NCI-H2227 treated with DMSO at 0.1 percent for 48 hours (cell line): ENCODE results near the gene NCBP2.
"Not testable (repeated sequence)": the region's sequence is repeated elsewhere in the genome, so short reads cannot be mapped to it uniquely, and the experiment has no call there.

Source experiments
- DNase-seq: peaks from one replicate; lab custom pipeline; 2025; lab: John Stamatoyannopoulos, UW

The NCBP2 gene

DNA sequence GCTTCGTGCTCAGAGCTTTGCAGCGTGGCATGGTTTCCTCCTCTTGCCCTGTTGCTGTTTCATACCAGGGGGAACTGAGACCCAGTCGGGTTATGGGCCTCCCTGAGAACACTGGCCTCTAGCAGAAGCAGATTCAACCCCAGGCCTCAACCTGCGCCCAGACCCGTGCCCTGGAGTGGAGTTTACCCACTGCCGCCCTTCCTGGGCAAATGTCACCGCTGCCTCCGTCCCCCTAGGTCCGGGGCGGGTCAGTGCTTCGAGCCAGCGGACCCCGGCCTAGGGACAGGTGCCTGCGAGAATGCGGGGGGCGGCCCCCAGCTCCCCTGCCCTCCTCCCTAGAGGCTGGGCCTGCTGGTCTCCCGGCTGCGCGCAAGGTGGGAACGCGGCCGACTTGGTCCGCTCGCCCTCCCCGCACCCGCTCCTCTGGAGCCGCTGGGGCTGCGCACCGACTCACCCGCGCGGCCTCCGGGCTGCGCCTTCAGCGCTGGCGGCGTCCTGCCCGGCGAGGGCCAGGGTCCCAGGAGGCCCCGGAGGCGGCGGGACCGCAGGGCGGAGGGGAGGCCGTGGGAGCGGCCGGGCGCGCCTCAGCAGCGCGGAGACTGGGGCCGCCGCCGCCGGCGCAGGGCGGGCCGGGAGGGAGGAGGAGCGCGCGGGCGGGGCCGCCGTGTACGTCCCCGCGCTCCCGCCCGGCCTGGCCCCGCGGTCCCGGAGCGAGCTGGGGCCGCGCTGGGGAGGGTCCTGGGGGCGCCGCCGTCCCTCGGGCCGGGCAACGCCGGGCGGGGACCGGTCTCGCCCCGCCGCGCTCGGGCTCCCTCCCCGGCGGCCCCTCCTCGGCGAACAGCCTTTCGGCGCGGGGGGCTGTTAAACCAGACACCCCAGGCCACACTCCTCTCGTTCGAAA lies 26.2 kb upstream of the NCBP2 start, which contains the start of gene PIGZ:
TSS of gene PIGZ (minus strand) at position 601 of the 901 bp plus-strand sequence. CDS start 16,802 bp downstream, outside the sequence.
- DNase-seq = no peak

DNA sequence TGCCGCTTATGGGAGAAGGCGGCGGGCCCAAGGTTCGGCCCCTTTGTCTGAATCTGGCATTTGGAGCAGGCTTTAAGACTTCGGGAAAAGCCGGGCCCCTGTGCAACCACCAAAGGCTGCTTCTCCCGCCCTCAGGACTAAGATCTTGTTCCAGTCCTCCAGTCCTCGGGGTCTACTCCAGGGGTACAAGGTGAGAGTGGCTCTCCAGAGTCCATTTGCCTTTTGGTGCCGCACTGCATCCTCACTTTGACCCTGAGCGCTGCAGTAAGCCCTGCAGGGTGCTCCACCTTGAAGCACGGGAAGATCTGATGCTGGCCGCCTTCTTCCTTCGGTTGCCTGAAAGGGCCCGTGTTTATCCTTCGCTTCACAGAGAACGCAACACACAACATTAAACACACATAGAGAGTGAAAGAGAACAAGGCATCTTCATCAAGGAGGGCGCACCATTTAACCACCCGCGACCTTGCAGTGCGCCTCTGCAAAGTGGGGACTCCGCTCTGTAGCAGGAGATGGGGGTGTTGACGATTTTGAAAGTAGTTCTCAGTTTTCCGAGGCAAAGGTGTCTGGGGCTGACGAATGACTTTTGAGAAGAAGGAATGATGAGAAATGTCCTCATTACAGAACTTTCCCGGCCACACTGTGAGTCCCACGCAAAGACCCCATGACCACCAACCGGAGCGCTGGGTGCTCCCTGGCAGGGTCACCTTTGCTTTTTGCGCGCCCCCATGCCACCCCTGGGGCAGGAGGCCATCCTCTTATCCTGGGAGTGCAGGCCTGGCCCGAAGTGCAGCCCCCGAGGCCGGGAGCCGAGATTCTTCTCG lies 25.3 kb upstream of the NCBP2 start:
- no peak for DNase-seq

DNA sequence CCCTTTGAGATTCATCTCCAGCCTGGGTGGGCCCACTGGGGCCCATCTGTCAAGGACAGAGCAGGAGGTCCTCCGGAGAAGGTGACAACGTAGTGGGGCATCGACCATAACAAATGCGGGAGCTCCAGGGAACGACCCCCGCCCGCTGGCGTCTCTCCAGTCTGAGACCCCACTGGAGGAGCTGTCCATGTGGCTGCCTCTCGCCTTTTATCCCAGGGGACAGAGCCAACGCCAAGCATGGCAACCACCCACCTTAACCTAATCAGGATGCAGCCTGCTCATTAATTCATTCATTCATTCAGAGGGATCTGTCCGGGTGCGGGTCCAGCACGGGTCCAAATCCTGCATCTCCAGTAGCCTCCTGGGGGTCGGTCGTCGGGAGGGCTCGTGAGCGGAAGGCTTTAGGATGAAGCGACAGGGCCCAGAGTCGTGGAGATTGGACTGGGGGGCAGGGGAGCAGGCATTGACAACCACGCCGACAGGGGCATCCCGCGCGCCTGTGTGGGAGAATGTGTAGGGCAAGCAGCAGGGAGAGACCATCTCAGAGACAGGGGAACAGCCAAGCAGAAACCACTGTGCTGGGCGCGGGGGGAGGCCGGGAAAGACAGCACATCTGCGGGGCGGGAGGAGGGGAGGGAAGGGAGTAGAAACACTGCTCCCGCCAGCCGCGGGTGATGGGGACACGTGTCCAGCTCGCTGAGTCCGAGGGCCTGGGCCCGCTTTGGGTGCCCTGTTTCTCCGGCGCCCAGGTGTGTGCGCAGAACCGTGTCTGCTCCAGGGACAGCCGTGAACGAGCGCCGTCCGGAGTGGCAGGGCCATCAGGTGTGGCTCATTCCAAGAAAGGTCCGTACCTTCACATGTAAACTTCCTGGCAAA lies 24.4 kb upstream of the NCBP2 start:
- no peak for DNase-seq

DNA sequence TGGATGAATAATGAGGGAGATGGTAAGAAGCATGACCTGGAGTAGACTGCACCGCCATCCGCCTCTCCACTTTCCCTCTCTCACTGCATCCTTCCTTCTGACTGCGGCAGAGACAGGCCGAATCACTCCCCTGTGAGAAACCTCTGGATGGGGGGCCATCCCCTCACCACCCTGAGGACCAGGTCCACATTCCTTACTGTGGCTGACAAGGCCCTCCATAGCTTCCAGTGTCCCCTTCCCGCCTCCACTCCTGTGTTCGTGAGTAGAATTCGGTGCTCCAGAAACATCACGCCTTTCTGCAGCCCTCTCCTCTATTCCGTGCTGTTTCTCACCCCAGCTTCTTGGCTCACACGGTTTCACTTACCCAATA lies 23.5 kb upstream of the NCBP2 start:
- no peak for DNase-seq

DNA sequence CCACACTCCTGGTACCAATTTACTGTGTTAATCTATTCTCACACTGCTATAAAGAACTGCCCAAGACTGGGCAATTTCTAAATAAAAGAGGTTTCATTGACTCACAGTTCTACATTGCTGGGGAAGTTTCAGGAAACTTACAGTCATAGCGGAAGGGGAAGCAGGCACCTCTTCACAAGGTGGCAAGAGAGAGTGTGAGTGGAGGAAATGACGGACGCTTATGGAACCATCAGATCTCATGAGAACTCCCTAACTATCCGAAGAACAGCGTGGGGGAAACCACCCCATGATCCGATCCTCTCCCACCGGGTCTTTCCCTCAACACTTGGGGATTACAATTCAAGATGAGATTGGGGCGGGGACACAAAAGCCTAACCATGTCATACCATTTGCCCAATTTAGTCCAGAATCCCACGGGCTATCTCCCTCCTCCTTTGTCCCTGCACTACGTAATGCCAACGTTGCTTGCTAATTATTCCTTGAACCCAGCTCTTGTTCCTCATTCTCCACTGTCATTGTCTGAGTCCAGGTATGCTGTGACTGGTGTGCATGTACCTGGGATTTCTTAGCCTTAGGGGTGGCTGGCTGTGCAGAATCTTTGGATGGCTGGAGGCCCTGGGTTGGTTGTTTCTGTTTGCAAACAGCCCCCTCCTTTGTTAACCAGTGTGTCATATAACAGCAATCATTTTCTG lies 22.9 kb upstream of the NCBP2 start:
- no peak for DNase-seq

DNA sequence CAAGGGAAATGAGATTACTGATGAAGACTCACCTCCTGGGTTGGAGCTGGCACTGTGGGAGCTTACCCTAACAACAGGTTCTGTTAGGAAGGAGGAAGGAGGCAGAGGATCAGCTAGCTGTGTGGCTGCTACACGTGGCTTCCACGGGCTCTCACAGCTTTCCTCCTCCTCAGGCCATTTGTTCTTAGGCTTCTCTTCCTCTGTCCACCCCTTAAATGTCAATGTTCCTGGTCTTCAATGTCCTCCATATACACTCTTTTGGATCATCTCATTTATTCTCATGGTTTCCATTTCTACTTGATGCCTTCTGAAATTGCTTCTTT lies 21.3 kb upstream of the NCBP2 start:
- DNase-seq = no peak

DNA sequence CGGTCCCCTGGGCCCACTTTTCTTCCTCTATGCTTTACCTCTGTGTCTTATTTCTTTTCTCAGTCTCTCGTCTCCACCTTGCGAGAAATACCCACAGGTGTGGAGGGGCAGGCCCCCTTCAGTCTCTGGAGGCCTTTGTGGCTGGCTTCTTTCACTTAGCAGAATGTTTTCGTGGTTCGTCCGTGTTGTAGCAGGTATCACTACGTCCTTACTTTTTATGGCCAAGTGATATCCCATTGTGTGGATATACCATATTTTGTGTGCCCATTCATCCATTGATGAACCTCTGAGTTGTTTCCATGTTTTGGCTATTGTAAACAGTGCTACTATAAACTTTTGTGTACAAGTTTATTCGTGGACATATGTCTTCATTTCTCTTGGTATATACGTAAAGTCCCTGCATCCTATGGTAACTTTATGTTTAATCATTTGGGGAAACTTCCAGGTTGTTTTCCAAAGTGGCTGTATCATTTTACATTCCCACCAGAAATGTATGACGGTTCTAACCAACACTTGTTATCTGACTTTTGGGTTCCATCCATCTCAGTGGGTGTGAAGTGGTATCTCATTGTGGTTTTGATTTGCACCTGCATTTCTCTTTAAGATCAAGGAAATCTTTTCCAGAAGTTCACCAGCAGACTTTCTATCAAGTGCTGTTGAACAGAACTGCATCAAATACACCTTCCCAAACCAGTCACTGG lies 20.8 kb upstream of the NCBP2 start:
- no peak for DNase-seq

DNA sequence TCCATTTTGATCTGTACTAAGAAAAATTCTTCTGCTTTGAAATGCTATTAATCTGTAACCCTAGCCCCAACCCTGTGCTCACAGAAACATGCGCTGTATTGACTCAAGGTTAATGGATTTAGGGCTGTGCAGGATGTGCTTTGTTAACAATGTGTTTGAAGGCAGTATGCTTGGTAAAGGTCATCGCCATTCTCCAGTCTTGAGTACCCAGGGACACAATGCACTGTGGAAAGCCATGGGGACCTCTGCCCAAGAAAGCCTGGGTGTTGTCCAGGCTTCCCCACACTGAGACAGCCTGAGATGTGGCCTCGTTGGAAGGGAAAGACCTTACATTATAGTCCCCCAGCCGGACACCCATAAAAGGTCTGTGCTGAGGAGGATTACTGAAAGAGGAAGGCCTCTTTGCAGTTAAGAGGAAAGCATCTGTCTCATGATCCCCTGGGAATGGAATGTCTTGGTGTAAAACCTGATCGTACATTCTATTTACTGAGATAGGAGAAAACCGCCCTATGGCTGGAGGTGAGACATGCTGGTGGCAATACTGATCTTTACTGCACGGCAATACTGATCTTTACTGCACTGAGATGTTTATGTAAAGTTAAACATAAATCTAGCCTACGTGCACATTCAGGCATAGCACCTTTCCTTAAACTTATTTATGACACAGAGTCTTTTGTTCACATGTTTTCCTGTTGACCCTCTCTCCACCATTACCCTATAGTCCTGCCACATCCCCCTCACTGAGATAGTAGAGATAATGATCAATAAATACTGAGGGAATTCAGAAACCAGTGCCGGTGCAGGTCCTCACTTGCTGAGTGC lies 20.0 kb upstream of the NCBP2 start:
- no peak for DNase-seq

DNA sequence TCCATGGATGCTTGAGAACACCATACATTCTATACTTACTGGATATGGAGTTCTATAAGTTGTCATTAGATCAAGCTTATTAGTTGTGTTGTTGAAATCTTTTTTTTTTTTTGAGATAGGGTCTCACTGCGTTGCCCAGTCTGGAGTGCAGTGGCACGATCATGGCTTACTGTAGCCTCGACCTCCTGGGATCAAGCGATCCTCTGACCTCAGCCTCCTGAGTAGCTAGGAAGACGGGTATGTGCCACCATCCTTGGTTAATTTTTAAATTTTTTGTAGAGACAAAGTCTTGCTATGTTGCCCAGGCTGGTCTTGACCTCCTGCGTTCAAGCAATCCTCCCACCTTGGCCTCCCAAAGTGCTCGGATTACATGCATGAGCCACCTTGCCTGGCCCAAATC lies 12.5 kb upstream of the NCBP2 start:
- no peak for DNase-seq

DNA sequence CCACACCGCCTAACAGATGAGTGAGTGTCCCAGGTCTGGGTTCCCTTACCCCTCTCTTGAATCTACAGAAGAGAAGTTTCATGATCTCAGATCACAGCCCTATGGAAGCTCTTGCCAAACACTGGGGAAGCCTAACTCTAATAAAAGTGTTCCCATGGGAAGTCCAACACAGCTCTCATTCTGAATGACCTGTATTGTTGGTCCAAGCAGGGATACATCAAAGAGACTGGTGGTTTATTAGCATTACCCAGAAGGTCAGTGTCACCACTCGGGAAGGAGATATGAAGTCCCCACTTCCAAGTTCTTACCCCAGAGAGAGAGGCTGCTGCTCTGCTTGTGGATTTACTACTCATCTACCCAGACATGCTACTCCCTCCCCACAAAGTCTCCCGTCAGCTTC lies 9.0 kb upstream of the NCBP2 start:
- no peak for DNase-seq

DNA sequence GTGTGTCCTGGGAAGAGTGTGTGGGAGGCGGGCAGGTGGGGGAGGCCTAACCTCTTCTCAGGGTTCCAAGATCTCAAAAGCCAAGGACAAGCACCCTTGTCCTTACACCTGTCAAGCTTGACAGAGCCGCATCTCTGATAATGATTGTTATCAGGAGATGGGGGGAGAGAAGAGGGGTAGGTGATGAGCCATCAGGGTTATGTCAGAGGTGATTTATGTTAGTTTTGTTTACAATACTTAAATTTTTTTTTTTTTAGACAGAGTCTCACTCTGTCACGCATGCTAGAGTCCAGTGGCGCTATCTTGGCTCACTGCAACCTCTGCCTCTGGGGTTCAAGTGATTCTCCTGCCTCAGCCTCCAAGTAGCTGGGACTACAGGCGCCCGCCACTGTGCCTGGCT lies 7.4 kb upstream of the NCBP2 start:
- DNase-seq = no peak

DNA sequence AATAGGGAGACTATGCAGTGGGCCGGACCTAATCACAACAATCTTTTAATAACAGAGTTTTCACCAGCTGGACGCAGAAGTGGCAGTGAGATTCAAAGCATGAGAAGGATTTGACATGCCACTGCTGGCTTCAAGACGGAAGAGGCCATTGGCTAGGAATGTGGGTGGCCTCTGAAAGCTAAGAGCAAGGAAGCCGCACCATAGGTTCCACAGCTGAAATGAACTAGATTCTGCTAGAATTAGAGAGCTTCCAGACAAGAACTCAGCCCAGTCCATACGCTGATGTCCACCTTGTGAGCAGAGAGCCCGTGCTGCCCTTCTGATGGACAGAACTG lies 6.9 kb upstream of the NCBP2 start:
- DNase-seq = peak; percentile 29

DNA sequence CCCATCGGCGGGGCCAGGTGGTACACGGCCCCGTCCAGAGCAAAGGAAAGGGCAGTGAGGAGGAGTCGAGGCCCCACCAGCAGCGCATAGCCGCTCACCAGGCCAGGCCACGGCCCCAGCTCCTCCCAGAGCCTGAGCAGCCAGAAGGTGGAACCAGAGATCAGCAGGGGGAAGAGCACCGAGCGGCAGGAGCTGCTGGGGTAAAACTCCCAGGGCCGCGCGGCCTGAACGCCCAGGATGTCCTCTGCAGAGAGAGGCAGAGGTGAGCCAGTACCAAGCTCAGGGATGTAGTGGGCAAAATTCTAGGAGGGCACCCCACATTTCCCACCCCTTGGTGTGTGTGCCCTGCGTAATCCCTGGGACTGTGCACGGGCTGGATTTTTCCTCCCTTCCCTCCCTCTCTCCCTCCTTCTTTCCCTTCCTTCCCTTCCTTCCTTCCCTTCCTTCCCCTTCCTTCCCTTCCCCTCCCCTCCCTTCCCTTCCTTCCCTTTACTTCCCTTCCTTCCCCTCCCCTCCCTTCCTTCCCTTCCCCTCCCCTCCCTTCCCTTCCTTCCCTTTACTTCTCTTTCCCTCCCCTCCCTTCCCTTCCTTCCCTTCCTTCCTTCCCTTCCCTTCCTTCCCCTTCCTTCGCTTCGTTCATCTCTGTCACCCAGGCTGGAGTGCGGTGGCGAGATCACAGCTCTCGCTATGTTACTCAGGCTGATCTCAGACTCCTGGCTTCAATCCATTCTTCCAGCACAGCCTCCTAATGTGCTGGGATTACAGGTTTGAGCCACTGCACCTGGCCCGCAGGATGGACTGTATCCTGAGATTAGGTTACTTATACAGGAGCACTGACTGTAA lies 6.3 kb upstream of the NCBP2 start:
- DNase-seq = no peak

DNA sequence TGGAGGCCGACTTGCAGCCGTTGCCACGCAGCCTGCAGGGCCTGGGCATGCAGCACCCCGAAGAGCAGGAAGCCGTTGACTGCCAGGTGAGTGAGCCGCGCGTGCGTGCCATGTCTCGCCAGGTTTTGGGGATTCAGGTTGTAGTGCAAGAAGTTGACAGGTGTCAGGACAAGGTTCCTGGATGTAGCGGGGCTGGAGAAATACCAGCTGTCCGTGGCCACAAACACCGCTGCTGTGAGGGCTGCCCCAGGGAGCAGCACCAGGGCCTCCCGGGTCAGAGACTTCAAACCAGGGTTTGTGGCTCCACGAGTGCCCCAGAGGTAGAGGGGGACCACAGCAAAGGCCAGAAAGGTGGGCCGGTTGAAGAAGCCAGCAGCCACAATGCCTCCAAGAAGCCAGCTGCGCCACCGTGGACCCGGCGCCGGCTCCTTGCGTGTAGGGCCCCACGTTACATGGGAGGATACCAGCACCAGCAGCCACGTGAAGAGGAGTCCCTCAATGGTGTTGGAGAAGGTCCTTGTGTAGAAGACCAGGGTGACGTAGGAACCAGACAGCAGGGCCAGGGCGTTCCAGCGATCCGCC lies 5.6 kb upstream of the NCBP2 start:
- no peak for DNase-seq

DNA sequence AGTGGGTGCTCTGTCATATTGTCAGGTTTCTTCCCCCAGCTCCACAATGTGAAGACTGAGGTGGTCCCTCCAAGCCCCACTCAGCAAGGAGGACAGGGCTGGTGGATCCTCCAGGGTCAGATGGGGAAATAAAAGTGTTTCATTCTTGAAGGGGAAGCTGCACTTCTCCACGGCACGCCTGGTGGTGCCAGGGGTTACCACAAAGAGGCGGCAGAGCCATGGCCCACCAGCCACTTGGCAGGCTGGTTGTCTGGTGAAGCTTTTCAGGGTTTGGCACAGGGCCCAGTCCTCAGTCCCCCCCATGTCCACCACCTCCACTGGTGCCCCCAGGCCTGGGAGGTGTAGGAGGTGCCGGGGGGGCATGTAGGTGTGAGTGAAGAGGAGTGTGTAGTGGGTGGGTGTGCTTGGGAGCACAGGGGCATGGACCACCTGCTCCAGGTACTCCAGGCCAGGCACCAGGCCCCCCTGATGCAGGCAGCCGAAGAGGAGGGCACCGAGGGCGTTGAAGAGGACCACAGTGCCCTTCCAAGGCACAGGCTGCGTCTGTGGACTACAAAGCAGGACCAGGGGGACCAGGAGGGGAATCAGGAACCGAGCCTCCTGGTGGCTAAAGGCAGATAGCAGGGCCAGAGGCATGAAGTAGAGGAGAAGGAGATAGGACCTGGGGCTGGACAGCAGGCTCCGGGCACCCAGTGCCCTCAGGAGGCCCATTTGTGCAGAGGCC lies 5.0 kb upstream of the NCBP2 start:
- DNase-seq = no peak

DNA sequence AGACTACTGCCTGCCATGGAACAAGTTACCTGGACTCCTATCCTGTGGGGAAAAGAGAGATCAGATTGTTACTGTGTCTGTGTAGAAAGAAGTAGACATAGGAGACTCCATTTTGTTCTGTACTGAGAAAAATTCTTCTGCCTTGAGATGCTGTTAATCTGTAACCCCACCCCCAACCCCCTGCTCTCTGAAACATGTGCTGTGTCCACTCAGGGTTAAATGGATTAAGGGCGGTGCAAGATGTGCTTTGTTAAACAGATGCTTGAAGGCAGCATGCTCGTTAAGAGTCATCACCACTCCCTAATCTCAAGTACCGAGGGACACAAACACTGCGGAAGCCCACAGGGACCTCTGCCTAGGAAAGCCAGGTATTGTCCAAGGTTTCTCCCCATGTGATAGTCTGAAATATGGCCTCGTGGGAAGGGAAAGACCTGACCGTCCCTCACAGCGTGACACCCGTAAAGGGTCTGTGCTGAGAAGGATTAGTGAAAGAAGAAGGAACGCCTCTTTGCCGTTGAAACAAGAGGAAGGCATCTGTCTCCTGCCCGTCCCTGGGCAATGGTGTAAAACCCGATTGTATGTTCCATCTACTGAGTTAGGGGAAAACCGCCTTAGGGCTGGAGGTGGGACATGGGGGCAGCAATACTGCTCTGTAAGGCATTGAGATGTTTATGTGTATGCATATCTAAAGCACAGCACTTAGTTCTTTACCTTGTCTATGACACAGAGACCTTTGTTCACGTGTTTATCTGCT lies 1.9 kb upstream of the NCBP2 start:
- DNase-seq = not testable (repeated sequence)

DNA sequence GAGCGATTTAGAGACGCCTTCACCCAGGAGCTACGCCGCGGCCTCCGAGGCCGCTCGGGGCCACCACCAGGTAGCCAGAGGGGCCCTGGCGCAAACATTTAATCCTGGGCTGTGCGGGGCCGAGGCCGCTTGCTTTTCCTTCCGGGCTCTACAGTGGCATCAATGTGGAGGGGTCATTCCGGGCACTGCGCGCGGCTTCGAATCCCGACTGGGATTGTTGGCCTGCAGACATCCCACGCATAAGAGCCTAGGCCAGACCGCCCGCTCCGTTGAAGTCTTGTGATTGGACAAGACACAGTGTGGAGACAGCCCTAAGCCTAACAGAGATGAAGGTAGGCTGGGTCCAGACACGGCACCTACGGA lies 568 bp upstream of the NCBP2 start:
- peak; percentile 38 for DNase-seq
